Measurements from ENCODE around the gene ZNF70.
A peak's percentile ranks its signal among the peaks of the same experiment; 100 is the strongest.
"Not testable (repeated sequence)": the region's sequence is repeated elsewhere in the genome, so short reads cannot be mapped to it uniquely, and the experiment has no call there.

ZNF70 gene

GRCh38 chr22:23754980-23755636 is 4.2 kb upstream of the ZNF70 start:
- DNase-seq = peak; percentile 58

GRCh38 chr22:23754220-23754919 is 3.5 kb upstream of the ZNF70 start, which contains the start of gene VPREB3:
Gene VPREB3, minus strand, starts transcription at chr22:23754425. Its CDS starts 62 bp downstream, at chr22:23754363.
- no peak for DNase-seq

- DNase-seq = no peak
These were observed 2.5 kb upstream of the ZNF70 start for GRCh38 chr22:23753385-23753784.

DNA sequence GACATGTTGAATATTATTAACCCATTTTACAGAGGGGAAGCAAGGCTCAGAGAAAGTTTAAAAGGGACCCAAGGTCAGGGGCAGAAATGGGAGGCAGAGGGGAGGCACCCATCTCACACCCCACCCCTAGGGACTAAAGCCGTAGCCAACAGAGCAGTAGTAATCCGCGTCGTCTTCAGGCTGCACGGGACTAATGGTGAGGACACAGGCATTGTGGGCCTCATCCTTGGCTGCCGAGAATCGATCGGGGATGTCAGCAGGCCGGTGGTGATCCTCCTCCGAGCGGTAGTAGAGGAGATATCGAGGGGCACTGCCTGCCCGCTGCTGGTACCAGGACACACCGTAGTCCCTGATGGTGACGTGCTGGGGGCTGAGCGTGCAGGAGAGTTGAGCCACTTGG is 1.8 kb upstream of the ZNF70 start:
- no peak for DNase-seq

- DNase-seq = no peak
These were observed 1.3 kb upstream of the ZNF70 start for GRCh38 chr22:23752090-23752691.

DNA sequence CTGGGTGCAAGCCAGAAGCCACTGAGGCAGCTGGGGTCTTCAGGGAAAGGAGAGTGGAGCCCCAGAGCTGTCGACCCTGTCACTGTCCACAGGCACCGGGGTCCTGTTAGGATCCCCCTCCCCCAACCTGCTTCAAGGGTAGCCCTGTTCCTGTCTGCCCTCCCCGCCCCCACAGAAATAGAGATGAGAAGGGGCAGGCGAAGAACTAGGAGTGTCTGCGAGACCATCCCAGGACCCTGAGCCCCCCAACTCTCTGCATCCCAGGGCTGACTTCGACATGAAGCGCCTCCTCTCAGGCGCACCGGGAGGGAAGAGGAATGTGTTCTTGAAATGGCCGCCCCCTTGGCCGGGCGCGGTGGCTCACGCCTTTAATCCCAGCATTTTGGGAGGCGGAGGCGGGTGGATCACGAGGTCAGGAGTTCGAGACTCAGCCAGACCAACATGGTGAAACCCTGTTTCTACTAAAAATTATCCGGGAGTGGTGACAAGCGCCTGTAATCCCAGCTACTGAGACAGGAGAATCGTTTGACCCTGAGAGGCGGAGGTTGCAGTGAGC is 607 bp upstream of the ZNF70 start:
- no peak for DNase-seq

GRCh38 chr22:23750367-23750713 is 572 bp downstream of the ZNF70 start:
- DNase-seq = no peak

- no peak for DNase-seq
These were observed 1.0 kb downstream of the ZNF70 start for GRCh38 chr22:23749841-23750301.

GRCh38 chr22:23745791-23746190 is 5.1 kb downstream of the ZNF70 start:
- DNase-seq = no peak

GRCh38 chr22:23744485-23744884 is 6.4 kb downstream of the ZNF70 start:
- DNase-seq = no peak

GRCh38 chr22:23744001-23744400 is 6.9 kb downstream of the ZNF70 start:
- DNase-seq = no peak

DNA sequence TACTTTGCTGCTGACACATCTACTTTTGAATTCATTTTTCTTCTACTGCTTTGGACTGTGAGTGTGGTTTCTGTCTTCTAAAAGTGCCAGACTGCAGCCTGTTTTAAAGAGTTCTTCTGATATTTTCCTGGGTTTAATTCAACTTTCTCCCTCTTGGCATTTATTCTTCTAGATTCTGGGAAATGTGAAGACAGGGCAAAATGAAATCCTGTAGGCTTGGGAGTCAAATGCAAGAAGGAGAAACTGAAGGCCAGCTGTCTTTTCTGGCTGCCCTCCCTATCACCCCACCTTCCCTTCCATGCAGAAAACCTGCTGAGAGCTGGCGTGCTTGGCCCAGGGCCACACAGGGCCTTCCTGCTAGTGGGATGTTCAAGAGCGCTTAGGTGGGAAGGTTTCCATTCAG is 7.6 kb downstream of the ZNF70 start:
- DNase-seq = peak; percentile 83

- DNase-seq = no peak
These were observed 8.2 kb downstream of the ZNF70 start for GRCh38 chr22:23742505-23743264.

DNA sequence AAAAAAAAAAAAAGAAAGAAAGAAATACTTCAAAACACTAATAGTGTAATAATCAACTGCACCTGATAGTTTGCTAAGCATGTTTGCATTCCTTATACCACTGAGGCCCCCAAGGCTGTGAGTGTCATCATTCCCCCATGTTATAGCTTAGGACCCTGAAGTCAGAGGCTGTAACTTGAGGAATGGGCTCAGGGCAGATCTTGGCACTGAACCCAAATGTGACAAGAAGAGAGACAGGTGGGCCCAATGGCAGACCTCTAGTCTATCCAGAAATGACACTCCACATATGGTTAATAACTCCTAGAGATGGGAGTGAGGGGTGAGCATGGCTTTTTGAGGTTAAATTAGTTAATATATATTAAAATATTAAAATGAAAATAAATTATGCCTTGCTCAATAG is 13.2 kb downstream of the ZNF70 start:
- DNase-seq = no peak

DNA sequence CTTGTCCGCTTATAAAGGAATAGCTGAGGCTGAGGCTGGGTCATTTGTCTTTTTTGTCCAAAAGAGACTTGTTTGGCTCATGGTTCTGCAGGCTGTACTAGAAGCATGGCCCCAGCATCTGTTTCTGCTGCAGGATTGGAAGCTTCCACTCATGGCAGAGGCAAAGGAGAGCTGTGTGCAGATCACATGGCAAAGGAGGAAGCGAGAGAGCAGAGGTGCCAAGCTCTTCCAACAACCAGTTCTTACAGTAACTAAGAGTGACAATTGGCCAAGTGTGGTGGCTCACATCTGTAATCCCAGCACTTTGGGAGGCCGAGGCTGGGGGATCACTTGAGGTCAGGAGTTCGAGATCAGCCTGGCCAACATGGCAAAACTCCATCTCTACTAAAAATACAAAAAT is 22.8 kb downstream of the ZNF70 start:
- DNase-seq = not testable (repeated sequence)

DNA sequence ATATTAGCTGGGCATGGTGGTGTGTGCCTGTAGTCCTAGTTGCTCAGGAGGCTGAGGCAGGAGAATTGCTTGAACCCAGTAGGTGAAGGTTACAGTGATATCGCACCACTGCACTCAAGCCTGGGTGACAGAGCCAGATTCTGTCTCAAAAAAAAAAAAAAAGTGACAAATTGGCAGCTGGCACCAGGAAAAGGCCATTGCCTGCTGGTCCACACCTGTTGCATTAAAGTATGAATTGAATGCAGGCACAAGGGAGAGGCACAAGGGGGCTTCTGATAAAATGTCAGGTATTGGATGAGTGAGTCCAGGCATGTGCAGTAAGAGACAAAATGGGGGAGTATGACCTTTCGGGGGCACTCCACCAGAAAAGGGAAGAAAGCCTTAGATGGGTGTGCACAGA is 28.2 kb downstream of the ZNF70 start:
- DNase-seq = no peak

DNA sequence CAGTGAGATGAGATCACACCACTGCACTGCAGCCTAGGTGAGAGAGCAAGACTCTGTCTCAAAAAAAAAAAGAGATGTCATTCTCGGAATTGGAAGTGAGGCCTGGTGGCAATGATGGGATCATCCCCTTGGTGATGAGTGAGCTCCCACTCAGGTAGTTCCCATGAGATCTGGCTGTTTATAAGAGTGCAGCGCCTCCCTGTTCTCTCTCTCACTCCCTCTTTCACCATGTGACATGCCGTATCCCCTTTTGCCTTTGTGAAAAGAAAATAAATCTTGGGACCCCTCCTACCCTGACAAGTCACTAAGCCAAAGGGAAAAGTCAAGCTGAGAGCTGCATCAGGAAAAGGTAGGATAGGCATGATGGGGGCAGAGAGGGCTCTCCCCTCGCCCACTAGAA is 28.8 kb downstream of the ZNF70 start:
- DNase-seq = peak; percentile 15

GRCh38 chr22:23720855-23721254 is 30.1 kb downstream of the ZNF70 start:
- no peak for DNase-seq

- no peak for DNase-seq
These were observed 32.3 kb downstream of the ZNF70 start for GRCh38 chr22:23718371-23719165.

GRCh38 chr22:23716811-23717801 is 33.8 kb downstream of the ZNF70 start:
- DNase-seq = peak; percentile 86

DNA sequence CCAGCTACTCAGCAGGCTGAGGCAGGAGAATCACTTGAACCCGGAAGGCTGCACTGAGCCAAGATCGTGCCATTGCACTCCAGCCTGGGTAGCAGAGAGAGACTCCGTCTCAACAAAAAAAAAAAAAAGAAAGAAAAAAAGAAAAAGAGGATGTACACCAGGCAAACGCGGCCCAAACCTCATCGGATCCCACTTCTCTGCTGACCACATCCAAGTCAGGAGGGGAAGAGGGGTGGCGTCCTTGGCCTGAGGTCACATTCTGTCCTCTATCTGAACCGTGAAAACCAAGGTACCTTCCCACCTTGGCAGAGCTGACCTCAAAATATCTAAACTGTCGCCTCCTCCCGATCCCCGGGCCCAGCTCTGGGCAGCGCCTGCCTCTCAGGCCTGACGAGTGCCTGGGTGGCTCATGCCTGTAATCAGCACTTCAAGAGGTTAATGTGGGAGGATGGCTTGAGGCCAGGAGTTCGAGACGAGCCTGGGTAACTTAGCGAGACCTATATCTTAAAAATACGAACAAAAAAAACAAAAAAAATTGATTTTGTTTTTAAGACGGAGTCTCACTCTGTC is 35.0 kb downstream of the ZNF70 start:
- no peak for DNase-seq
